ENCODE results near the gene CNNM1. TPM values are rescaled to one million over a fixed set of nuclear protein-coding genes. Genes with fewer than 3 reads are reported as not detected.
A peak's percentile ranks its signal among the peaks of the same experiment; 100 is the strongest.

Gene CNNM1
- total and polyA plus RNA-seq, 12 donors: 0.01 to 0.24 (median 0.10) TPM; not detected in 4

DNA sequence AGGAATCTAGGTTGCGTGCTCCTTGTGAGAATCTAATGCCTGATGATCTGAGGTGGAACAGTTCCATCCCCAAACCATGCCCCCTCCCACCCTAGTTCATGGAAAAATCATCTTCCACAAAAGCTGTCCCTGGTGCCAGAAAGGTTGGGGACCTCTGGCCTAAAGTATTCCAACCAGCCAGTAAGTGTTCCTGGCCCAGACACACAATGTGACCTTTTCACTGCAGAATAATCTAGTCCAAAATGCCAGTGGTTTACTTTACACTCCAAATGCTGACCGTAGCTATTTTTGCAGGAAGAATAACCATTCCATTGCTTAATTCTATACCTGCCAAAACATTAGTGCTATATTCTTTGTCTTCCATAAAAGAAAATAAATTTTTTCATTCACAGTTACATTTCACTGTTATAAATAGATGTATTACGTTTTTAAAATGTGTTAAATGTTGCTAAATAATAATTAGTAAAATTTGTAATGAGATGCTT lies 10.4 kb downstream of the CNNM1 start:
- peaks cover 0 to 9% (median 0%) of the 10 kb centered on the region in 7 donors for H3K27me3 ChIP-seq
- TF ChIP-seq CTCF (IDR thresholded peaks at IDR 0.05): no peak
- H3K4me1 ChIP-seq: peaks cover 0 to 18% (median 3%) of the 10 kb centered on the region in 9 donors
- intact Hi-C loops (cut with DNase I): no loop called here
- no peaks in the 10 kb centered on the region for H3K36me3 ChIP-seq
- no peaks in the 10 kb centered on the region for H3K9me3 ChIP-seq
- H3K4me3 ChIP-seq: no peak overlapping the region
- 76 to 87% methylated on average over 3 of the region's 3 CpGs for WGBS, 2 donors
- H3K27ac ChIP-seq: no peak overlapping the region
- ATAC-seq: peak in 2 of 8 donors; percentile 31 to 36
- DNase-seq: no peak

GRCh38 chr10:99340650-99341049 lies 11.5 kb downstream of the CNNM1 start:
- intact Hi-C loops (cut with DNase I): no loop called here
- peaks cover 0 to 9% (median 0%) of the 10 kb centered on the region in 7 donors for H3K27me3 ChIP-seq
- H3K4me1 ChIP-seq: peaks cover 0 to 18% (median 3%) of the 10 kb centered on the region in 9 donors
- H3K9me3 ChIP-seq: no peaks in the 10 kb centered on the region
- H3K27ac ChIP-seq: no peak overlapping the region
- no peak for ATAC-seq
- H3K36me3 ChIP-seq: no peaks in the 10 kb centered on the region
- TF ChIP-seq CTCF (IDR thresholded peaks at IDR 0.05): no peak
- 94 to 95% methylated on average over 3 of the region's 3 CpGs for WGBS, 2 donors
- DNase-seq: no peak
- H3K4me3 ChIP-seq: no peak overlapping the region

DNA sequence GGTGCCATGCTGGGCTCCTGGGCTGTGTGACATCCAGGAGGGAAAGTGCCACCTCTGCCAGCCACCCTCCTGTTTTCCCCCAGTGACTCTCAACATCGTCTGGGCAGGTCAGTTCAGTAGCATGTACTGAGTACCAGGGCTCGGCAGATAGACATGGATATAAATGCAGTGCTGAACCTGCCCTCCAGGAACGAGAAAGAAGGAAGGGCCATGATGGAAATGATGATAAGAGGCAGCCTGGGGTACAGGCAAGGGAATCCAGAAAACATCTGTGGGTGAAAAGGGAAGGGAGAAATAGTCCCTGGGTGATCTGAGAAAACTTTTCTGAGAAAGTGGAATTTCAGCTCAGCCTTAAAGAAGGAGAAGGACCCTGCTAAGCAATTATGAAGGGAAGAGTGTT lies 12.1 kb downstream of the CNNM1 start:
- TF ChIP-seq CTCF (IDR thresholded peaks at IDR 0.05): no peak
- Histone ChIP-seq H3K9me3 (no peaks in the 10 kb centered on the region), H3K27me3 (peaks cover 0 to 9% (median 0%) of the 10 kb centered on the region in 7 donors), H3K4me1 (peaks cover 0 to 18% (median 3%) of the 10 kb centered on the region in 9 donors), H3K4me3 (peak overlapping the region in 1 of 10 donors; percentile 16), H3K36me3 (no peaks in the 10 kb centered on the region), H3K27ac (peak overlapping the region in 1 of 10 donors; percentile 3)
- 38 to 44% methylated on average over 3 of the region's 3 CpGs for WGBS, 2 donors
- DNase-seq: no peak
- intact Hi-C loops (cut with DNase I): no loop called here
- no peak for ATAC-seq

- H3K27me3 ChIP-seq: peaks cover 0 to 15% (median 0%) of the 10 kb centered on the region in 7 donors
- H3K27ac ChIP-seq: peak overlapping the region in 1 of 10 donors; percentile 3
- H3K4me3 ChIP-seq: peak overlapping the region in 1 of 10 donors; percentile 16
- intact Hi-C loops (cut with DNase I): no loop called here
- peaks cover 0 to 17% (median 3%) of the 10 kb centered on the region in 9 donors for H3K4me1 ChIP-seq
- ATAC-seq: peak in 5 of 8 donors; percentile 8 to 67 (median 53)
- H3K9me3 ChIP-seq: no peaks in the 10 kb centered on the region
- no peak for DNase-seq
- TF ChIP-seq CTCF (IDR thresholded peaks at IDR 0.05): no peak
- 36 to 48% methylated on average over 3 of the region's 3 CpGs for WGBS, 2 donors
- H3K36me3 ChIP-seq: no peaks in the 10 kb centered on the region
Measured at GRCh38 chr10:99341860-99342490, 12.8 kb downstream of the CNNM1 start.
